NCI-H2227 treated with DMSO at 0.1 percent for 48 hours (cell line): ENCODE results near the gene IRAK4.
"Not testable (repeated sequence)": the region's sequence is repeated elsewhere in the genome, so short reads cannot be mapped to it uniquely, and the experiment has no call there.

Source experiments
- DNase-seq: peaks from one replicate; lab custom pipeline; 2025; lab: John Stamatoyannopoulos, UW

IRAK4 gene

DNA sequence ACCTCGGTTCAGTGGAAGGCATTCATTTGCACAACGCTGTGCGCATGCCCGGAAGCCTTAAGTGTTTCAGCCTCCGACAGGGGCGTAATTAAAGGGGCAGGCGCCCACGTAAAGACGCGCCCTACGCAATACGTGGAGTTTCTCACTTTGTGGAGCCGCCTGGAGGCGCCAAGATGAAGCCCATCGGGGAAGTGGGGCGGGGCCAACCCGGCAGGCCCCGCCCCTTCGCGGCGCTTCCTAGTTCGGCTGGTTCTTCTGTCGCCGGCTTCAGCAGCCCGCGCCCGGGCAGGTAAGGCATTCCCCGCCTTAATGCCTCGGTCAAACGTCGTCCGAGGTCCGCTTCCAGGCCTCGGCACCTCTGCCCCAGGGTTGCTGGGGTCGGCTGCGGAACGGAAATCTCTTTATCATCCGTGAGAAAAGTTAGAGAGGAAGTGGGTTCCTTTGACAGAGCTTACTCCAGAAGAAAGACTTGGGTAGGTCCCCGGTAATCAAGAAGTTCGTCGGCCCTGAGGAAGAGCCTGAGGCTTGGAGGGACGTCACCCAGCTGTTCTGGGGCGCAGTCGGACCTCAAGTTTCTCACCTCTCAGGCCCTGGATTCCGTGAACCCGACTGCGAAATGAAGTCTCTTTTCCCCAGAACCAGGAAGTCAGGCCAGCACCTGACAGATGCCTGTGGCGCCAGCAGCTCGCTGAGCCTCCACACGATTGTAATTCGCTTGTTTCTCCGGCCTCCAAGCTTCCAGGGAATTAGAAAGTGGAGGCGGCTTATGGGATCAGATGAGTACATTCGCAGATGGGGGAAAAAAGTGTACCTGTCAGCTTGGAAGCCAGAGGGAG is at the start of gene IRAK4, which contains the start of gene PUS7L:
IRAK4 (plus strand) TSS at position 224 of the 836 bp plus-strand sequence. CDS start 9,161 bp downstream, outside the sequence.
PUS7L (minus strand) TSS at position 63 of the 836 bp plus-strand sequence. CDS start 3,545 bp downstream, outside the sequence.
- peak; percentile 83 for DNase-seq

DNA sequence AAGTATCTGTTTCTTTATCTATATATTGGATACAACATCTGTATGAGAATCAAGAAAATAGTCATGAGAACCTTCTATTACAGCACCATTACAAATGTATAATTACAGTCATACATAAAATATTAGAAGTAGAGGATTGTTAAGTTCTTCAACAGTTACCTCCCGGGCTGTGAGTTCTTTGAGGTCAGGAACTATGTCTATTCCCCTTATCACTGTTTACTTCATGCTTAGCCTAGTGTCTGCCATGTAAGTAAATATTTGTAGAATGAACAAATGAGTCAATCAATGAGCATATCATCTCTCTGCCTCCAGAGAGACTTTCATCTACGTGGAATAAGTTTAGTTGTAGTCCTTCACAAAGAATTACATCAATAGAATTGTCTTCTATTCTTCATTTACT is 47.4 kb upstream of the IRAK4 start:
- no peak for DNase-seq

DNA sequence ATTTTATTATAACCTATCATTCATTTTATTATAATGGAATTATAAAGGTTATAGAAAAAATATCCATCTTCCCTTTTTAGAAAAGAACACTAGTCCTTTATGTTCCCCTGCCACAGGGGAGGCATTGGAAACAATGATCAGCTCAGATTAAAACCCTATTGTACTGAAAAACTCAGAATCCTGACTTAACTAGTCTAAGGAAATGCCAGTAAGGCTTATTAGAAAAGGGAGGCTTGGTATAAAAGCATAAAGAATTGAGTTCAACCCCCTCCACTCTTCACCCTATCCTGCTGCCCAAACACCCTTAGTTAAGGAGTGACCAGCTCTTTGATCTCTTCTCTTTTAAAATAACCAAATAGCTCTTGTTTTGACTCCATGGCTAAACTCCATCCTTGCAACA is 36.1 kb upstream of the IRAK4 start:
- no peak for DNase-seq

DNA sequence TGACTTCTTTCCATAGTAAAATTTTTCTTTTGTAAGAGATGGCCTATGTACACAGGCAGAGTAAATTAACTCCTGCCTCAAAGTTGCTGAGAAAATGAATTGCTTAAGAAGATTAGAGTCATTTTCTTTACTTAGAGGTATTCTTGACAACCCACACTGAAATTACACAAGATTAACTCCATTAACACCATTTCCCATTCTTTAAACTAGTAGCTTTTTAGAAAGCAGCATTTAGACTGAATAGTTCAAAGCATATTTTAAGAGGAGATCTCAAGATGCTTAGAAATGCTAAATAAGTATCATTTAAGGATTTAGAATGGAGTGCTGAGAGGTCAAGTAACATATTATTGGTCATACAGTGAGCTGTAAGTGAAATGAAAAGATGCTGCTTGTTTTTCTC is 35.6 kb upstream of the IRAK4 start:
- no peak for DNase-seq

DNA sequence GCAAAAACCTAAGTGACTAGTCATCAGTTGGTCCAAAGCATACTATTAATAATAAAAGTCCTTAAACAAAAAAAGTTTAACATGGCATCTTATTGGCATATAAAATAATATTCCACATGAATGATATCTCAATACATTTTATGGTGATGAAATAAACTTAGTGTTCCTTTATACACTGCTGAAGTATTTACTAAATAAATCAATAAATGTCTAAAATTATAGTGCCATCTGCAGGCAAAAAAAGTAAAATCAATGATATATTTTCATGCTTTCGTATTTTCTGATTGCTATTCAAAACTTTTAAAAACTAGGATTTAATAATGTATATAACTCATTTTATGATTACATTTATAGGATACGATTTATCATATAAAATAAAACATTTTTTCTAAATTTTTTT is 30.6 kb upstream of the IRAK4 start:
- DNase-seq = no peak

DNA sequence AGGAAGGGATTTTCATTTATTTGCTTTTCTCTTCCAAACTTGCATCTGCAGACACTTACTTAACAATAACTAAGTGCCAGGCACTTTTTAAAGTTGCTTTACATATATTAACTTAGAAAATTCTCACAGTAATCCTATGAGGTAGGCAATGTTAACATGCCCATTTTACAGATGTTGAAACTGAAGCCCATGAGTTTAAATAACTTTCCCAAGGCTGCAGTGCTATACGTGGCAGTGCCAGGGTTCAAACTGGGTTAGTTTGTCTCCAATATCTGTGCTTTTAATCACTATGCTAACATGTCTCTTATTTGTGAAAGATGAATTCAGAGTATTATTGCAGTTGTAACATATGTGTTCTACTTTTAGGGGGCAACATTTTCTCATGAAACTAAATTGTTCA is 30.1 kb upstream of the IRAK4 start:
- DNase-seq = no peak

DNA sequence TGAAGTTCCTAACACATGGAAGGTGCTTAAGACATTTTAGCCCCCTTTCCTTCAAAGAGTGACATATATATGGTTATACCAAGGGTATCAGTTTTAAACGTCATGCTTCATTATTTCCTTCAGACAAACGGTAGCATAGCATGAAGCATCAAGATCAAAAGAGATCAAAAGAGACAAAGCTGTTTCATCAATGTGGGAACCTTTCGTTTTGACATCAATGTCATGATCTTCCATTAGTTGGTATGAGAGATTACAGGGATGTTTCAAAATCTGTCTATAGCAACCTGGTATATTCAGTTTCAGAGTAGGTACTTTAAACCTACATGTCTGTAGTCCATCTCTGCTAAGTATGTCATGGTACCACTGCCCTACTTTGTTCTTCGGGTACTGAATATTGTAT is 28.5 kb upstream of the IRAK4 start:
- no peak for DNase-seq

DNA sequence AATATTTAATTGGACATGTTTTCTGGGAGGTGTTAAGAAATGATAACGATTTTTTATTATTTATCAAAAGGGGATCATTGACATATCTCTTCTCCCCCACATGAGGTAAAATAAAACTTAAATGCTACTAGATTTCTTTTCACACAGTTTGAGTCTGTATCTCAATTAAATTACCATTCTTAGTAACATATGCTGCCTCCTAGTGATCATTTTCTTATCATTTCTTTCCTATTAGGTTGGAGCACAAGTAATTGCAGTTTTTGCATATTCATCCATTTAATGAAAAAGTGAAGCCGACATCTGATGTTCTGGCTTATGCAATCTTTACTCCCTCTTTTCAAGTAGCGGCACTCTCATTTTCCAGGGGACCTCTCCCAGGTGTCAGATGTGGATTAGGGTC is 25.1 kb upstream of the IRAK4 start:
- DNase-seq = no peak

DNA sequence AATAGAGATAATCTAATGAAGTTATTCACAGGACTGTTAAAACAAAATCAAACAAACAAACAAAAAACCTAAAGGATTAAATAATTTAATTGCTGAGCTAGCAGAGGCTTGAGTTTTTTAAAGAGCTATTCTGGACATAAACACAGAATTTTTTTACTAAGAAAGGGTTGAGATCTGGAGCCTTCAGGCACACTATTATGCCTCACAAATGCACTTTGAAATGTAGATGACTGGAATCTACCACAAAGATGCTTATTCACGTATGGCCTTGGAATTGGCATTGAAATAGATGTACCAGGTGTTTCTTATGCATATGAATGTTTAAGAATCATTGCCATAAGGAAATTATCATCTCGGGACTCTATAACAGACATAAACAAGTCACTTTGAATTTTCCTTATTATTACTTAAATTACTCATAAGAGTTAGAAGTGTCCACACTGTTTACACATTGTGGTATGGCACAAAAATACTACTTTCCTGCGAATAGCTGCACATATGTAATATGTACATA is 21.8 kb upstream of the IRAK4 start:
- no peak for DNase-seq

DNA sequence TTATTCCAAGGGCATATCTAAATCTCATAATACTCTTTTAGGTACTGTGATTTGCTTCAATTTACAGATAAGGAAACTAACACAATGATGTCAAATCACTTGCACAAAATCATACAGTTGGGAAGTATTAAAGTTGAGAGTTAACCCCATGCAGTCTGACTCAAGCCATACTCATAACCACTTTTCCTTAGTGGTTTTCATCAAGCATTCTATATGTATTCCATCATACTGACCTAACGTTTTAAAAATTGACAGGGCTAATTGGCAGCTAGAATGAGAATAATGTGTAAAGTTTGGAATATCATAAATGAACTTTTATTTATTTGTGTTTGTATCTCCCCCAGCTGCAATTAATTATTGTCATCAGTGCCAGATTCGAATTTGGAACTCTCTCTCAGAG is 21.1 kb upstream of the IRAK4 start:
- no peak for DNase-seq

DNA sequence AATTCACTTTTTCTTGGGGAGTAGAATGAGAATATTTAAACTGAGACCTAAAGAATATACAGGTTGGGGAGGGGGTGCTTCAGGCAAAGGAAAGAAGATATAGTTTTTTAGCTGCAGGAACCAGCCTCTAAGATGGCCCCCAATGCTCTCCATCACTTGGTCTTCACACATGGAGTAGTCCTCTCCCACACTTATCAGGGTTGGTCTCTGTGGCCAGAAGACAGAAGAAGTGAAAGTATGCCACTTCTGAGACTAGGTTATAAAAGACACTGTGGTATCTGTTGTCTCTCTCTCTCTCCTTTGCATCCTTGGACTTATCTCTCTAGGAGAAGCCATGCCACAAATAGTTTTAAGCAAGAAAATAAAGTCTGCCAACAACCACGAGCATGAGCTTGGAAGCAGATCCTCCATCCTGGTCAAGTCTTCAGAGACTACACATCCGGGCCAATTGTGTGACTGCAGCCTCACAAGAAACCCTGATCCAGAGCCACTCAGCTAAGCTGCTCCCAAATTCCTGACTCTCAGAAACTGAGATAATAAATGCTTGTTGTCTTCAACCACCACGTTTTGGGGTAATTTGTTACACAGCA is 18.1 kb upstream of the IRAK4 start:
- no peak for DNase-seq

DNA sequence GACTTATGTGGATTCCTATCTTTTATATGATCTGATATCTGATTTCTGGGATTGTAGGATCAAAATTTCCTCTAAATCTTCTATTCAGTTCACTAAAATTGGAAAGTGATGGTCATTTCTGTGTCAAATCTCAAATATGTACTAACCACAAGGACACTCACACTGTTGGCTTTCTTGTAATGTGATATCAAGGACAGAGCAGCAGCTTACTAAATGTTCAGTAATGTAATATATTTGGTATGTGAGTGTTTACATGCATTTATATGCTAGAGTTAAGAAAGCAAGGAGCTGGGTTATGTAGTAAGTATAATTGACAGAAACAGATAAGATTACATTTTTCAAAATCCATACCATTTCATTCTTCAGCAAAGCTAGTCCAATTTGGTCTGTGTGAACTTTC is 16.6 kb upstream of the IRAK4 start:
- DNase-seq = no peak

DNA sequence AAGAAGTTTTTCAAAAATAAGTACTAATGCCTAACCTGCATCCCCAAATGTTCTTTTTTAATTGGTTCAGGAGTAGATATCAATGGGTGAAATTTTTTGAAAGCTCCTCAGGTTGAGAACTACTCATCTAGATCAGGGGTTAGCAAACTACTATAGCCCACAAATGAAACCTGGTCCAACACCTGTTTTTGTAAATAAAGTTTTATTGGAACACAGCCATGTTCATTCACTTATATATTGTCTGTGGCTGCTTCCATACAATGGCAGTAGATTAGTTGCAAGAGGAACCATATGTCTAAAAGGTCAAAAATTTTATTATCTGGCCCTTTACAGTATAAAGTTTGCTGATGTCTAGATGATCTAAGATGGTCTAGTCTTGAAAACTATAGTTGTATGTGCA is 13.9 kb upstream of the IRAK4 start:
- DNase-seq = no peak

DNA sequence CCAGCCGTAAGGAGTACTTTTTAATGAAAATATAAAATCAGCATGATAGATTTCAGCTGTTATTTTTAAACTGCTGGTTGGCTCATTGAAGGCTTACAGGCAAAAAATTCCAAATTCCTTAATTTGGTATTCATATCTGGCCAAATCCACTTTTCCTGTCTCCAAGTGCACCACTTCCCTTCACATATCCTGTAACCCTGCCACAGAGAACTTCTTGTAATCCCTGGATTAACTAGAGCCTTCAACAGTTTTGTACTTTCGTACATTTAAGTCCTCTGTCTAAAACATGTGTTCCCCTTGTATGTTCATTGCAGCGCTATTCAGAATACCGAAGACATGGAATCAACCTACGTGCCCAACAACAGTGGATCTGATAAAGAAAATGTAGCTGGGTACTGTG is 9.7 kb upstream of the IRAK4 start:
- no peak for DNase-seq

DNA sequence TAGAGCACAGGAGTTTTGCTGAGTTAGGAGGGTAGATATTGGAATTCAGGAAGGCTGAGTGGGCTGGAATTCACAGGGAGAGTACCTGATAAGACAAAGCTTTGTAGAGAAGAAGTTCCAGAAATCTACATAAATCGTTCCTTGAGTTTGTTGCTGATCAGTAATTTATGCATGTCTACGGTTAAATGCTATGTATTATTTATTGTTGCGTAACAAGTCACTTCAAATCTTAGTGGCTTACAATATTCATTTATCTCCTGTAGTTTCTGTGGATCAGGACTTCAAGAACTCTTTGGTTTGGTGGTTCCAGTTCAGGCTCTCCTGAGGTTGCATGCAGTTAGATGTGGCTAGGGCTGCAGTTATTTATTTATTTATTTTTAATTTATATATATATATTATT is 7.9 kb upstream of the IRAK4 start:
- DNase-seq = no peak

DNA sequence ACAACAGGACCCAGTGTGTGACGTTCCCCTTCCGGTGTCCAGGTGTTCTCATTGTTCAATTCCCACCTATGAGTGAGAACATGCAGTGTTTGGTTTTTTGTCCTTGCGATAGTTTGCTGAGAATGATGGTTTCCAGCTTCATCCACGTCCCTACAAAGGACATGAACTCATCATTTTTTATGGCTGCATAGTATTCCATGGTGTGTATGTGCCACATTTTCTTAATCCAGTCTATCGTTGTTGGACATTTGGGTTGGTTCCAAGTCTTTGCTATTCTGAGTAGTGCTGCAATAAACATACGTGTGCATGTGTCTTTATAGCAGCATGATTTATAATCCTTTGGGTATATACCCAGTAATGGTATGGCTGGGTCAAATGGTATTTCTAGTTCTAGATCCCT is 7.4 kb upstream of the IRAK4 start:
- DNase-seq = not testable (repeated sequence)

DNA sequence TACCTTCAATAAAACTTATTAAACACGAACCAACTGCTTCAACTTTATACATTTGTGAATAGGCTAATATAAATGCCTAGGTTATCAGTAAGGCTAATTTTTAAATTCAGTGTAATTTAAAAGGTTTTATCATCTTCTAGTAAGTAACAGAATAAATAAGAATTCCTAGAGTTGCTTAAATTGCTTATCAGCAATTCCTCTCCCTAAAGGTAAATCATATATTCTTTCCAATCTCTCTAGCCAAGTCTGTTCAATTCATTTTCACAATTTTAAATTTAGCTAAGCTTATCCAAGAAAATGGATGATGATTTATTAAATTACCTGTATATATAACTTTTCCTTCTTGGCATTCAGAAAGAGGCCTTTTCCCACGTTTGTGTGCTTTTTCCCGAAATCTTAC is 4.7 kb upstream of the IRAK4 start:
- DNase-seq = no peak

DNA sequence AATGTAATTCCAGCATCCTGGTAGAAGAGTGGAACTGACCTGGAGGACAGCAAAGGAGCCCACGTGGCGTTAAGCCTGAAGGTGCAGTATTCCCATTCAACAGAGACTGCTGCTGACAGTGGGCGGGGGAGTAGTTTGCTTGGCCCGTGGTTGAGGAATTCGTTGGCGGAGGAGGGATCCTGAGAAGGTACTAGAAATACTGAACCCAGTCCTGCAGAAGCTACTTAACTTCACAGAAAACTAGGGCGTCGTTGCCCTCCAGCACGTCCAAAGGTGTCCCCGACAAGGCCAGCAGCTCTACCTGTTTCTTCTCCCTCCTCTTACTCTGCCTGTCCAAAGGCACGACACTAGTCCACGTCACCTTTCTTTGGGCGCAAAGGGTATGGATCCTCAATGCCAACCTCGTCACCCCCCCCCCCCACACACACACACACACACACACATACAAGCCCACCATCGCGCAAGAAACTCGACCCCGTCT is 464 bp upstream of the IRAK4 start:
- DNase-seq = peak; percentile 17

DNA sequence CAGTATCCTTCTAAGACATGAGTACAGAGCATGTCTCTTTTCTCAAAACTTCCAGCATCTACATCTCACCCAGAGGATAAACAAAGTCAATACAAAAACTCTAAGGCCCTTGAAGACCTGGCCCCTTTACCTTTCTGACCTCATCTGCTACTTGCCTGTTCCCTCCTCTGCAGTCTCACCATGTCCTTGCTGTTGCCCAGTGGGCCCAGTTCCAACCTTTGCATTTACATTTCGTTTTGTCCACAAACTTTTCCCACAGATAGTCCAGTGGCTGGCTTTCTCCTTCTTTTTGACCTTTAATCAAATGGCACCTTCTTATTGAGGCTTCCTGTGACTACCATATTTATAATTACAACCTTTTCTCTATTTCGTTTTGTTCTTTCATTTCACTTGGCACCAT is 1.6 kb downstream of the IRAK4 start:
- DNase-seq = no peak

DNA sequence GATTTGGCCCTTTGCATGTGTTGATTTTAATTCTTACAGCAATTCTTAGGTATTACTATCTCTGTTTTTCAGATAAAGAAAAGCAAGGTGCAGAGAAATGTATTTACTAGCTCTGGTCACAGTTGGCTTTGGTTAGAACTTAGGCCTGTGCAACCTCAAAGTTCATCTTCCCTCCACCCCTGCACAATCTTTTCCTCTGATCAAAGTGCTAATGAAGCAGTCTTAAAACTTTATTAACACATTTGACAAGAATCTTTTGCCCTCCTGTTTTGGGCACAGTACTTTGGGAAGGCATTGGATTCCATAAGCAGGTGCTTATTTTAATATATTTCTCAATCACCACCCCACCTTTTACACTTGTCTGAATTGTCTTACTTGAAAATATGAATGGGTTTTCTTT is 2.7 kb downstream of the IRAK4 start:
- no peak for DNase-seq

DNA sequence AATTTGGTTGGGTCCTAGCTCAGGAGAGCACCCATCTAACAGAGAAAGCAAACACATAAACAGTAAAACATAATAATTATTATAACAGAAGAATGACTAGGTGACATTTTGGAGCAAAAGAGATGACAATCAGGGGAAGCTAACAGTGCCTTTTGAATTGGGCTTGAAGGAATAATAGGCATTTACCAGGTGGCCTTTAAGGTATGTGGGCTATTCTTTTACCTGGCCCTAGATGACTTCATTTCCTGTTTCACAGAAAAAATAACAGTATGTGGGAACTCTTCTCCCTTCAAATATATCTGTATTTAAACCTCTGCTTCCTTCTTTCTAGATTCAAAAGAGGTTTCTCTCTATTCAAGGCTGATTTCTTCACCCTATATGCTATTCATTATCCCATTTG is 3.8 kb downstream of the IRAK4 start:
- DNase-seq = no peak

DNA sequence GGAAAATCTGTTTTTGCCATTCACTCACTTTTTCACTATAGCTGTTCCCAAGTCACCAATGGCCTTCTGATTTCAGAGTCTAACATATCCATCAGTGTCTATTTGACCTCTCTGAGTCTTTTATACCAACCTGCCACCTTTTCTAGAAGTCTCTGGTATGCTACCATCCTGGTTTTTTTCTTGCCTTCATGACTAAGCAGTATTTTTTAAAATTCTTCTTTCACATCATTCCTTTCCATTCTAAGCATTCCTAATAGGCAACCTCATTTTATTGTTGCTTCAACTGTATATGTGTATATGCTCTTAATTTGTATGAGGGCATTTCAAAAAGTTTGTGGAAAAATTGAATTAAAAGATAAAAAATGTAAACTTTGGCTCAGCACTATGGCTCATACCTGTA is 5.0 kb downstream of the IRAK4 start:
- no peak for DNase-seq

DNA sequence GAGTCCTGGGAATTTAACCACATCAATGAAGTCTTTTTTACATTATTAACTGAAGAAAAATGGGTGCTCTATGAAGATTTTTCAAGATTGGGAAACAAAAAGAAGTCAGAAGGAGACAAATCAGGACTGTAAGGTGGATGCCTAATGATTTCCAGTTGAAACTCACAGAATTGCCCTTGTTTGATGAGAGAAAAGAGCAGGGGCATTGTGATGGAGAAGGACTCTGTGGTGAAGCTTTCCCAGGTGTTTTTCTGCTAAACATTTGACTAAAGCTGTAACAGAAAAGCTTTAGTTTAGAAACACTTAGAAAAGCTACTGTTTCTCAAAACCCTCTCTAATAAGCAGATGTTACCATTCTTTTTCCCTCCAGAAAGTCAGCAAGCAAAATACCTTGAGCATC is 5.8 kb downstream of the IRAK4 start:
- no peak for DNase-seq
